Body of pancreas (tissue), 4 donors: ENCODE data around the gene TCEA2. TPM values are rescaled to one million over a fixed set of nuclear protein-coding genes. Genes with fewer than 3 reads are reported as not detected.
A peak's percentile ranks its signal among the peaks of the same experiment; 100 is the strongest.

Experiments used
- ATAC-seq: fragments of 150-250 bp; one replicate; pipeline ENCODE4 v1.9.1; 2016
- DNase-seq, 4 donors: peaks; one replicate each; pipeline ENCODE4 v3.0.0-alpha.2; 2019
- H3K27ac ChIP-seq, 4 donors: fragments of 200-600 bp; sonication (generic); 1 replicate in 3 of 4; 2 replicates in 1 of 4; pipeline versions ENCODE4 v1.5.1 to v1.6.1; 2016 to 2019; ENCODE audit warnings: mild to moderate bottlenecking in 1 of 4, mixed read lengths in 1 of 4, moderate library complexity in 1 of 4
- H3K27me3 ChIP-seq, 2 donors: fragments of 200-600 bp; sonication (generic); one replicate each; pipeline ENCODE4 v1.6.0; 2016; ENCODE audit warnings: mild to moderate bottlenecking in 1 of 2
- H3K36me3 ChIP-seq, 2 donors: fragments of 200-600 bp; sonication (generic); replicated peaks in 1 of 2; 2 replicates each; pipeline ENCODE4 v1.5.1; 2016; ENCODE audit warnings: low read depth in 2 of 2; ENCODE audit not compliant: insufficient read depth in 1 of 2
- H3K4me1 ChIP-seq: fragments of 200-600 bp; sonication (generic); one replicate; pipeline ENCODE4 v1.6.0; 2016
- H3K4me3 ChIP-seq, 2 donors: fragments of 200-600 bp; sonication (generic); 1 replicate in 1 of 2; 2 replicates in 1 of 2; pipeline ENCODE4 v1.5.1; 2016 to 2019
- H3K9me3 ChIP-seq, 3 donors: fragments of 200-600 bp; sonication (generic); 1 replicate in 2 of 3; 2 replicates in 1 of 3; pipeline ENCODE4 v1.5.1; 2016
- CTCF ChIP-seq, 7 experiments: fragments of 450-650 bp in 4 of 7; fragments of 200-600 bp in 3 of 7; sonication (generic) in 3 of 7; IDR thresholded peaks; one replicate each; pipeline ENCODE4 v1.5.1; 2016 to 2019; ENCODE audit warnings: antibody characterized with exemption in 7 of 7
- POLR2A ChIP-seq, 3 donors: fragments of 450-650 bp; IDR thresholded peaks; one replicate each; pipeline ENCODE4 v1.6.1; 2016; ENCODE audit warnings: antibody characterized with exemption in 3 of 3, mild to moderate bottlenecking in 2 of 3
- WGBS, 2 donors: methylation state at CpG; one replicate each; pipeline ENCODE4 v1.1.5; 2017; 5-methylcytosine and 5-hydroxymethylcytosine counted together
- intact Hi-C: fragments of 100-400 bp; cut with DNase I; formaldehyde crosslinking; loops from one replicate; pipeline ENCODE4 v1.15.1; 2023
- total RNA-seq, 2 donors: library from RNA; depleted of rRNA; stranded (reverse); fragments of >200 nt; gene quantifications; one replicate each; pipeline ENCODE4 v1.1.0, GENCODE V29; 2016

Gene TCEA2
- total RNA-seq, 2 donors from 2014 or later: 16.6 to 17.5 TPM

GRCh38 chr20:64038565-64039292, 24.3 kb upstream of the TCEA2 start:
- Histone ChIP-seq H3K27me3 (peaks cover 0 to 5% of the 10 kb centered on the region in 2 donors), H3K36me3 (peaks cover 0 to 2% of the 10 kb centered on the region in 2 donors), H3K4me3 (peak overlapping the region in 1 of 2 donors; percentile 22), H3K9me3 (no peaks in the 10 kb centered on the region), H3K27ac (peak overlapping the region; percentile 25 to 82 (median 58)), H3K4me1 (peaks cover 34% of the 10 kb centered on the region)
- TF ChIP-seq POLR2A (IDR thresholded peaks at IDR 0.05): peak in 1 of 3 donors; percentile 52
- TF ChIP-seq CTCF (IDR thresholded peaks at IDR 0.05): peak; percentile 66 to 79 (median 75)
- intact Hi-C loops: loop anchor here (5.0 kb wide), 1 partner anchor 79 kb away; no protein-coding TSS in a partner anchor
- peak; percentile 85 for ATAC-seq
- peak; percentile 75 to 82 (median 77) for DNase-seq
- 0 to 1% methylated on average over 3 to 91 of the region's 91 CpGs for WGBS, 2 donors

- DNase-seq: no peak
- WGBS, 2 donors: 10 to 14% methylated on average over 4 to 17 of the region's 17 CpGs
- no peaks in the 10 kb centered on the region for H3K36me3 ChIP-seq
- peak overlapping the region; percentile 25 to 82 (median 58) for H3K27ac ChIP-seq
- peak; percentile 29 for ATAC-seq
- peaks cover 0 to 5% of the 10 kb centered on the region in 2 donors for H3K27me3 ChIP-seq
- no peaks in the 10 kb centered on the region for H3K9me3 ChIP-seq
- H3K4me3 ChIP-seq: no peak overlapping the region
- peaks cover 34% of the 10 kb centered on the region for H3K4me1 ChIP-seq
- TF ChIP-seq POLR2A (IDR thresholded peaks at IDR 0.05) (no peak), CTCF (IDR thresholded peaks at IDR 0.05) (peak in 1 of 7 experiments; percentile 4)
- intact Hi-C loops: loop anchor here (5.0 kb wide), 1 partner anchor 78 kb away; no protein-coding TSS in a partner anchor
Measured at GRCh38 chr20:64039293-64040160, 23.5 kb upstream of the TCEA2 start.

- DNase-seq: no peak
- H3K27ac ChIP-seq: no peak overlapping the region
- intact Hi-C loops: no loop called here
- H3K4me1 ChIP-seq: peaks cover 34% of the 10 kb centered on the region
- H3K36me3 ChIP-seq: no peaks in the 10 kb centered on the region
- 63 to 74% methylated on average over 5 to 9 of the region's 12 CpGs for WGBS, 2 donors
- peaks cover 0 to 5% of the 10 kb centered on the region in 2 donors for H3K27me3 ChIP-seq
- H3K4me3 ChIP-seq: no peak overlapping the region
- no peak for ATAC-seq
- no peaks in the 10 kb centered on the region for H3K9me3 ChIP-seq
- TF ChIP-seq CTCF (IDR thresholded peaks at IDR 0.05) (no peak), POLR2A (IDR thresholded peaks at IDR 0.05) (no peak)
Measured at GRCh38 chr20:64040231-64041039, 22.6 kb upstream of the TCEA2 start.

- Histone ChIP-seq H3K4me1 (peaks cover 34% of the 10 kb centered on the region), H3K9me3 (no peaks in the 10 kb centered on the region), H3K36me3 (no peaks in the 10 kb centered on the region), H3K27ac (no peak overlapping the region), H3K4me3 (no peak overlapping the region), H3K27me3 (peaks cover 0 to 5% of the 10 kb centered on the region in 2 donors)
- no peak for TF ChIP-seq POLR2A (IDR thresholded peaks at IDR 0.05)
- TF ChIP-seq CTCF (IDR thresholded peaks at IDR 0.05): no peak
- 56 to 66% methylated on average over 7 to 14 of the region's 15 CpGs for WGBS, 2 donors
- ATAC-seq: no peak
- DNase-seq: no peak
- intact Hi-C loops: no loop called here
Measured at GRCh38 chr20:64041040-64041780, 21.8 kb upstream of the TCEA2 start.
